SKM-1 (cell line): ENCODE data around the gene IL1RAPL1.

Source experiments
- DNase-seq: peaks from one replicate; lab custom pipeline; 2025; ENCODE audit not compliant: unreplicated experiment; lab: John Stamatoyannopoulos, UW

The IL1RAPL1 gene

DNA sequence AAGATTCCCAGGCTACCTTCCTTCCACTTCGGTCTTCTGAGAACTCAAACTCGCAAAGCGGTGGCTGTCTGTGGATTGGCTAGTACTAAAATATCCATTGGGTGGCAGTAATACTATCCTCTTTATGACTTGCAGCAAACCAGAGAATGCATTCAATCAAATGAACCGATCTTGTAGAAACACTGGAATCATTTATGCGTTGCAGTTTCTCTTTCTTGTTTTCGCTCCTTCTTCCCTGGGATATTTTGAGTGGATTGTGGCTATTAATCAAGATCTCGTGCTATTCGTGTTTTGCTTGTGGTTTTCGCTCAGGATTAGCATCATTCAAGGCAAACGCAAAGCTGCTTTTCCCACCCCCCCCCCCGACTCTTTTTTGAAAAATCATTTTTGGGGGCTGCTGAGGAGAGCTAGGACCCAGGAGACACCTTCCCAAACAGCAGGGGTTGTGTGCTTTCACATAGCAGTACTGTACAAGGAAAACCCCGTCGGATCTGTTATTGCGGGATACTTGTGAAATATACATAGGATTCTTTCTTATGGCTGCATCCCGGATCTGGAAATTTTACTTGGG, at the start of gene IL1RAPL1:
IL1RAPL1 (plus strand) TSS at position 466 of the 571 bp plus-strand sequence.
- no peak for DNase-seq

DNA sequence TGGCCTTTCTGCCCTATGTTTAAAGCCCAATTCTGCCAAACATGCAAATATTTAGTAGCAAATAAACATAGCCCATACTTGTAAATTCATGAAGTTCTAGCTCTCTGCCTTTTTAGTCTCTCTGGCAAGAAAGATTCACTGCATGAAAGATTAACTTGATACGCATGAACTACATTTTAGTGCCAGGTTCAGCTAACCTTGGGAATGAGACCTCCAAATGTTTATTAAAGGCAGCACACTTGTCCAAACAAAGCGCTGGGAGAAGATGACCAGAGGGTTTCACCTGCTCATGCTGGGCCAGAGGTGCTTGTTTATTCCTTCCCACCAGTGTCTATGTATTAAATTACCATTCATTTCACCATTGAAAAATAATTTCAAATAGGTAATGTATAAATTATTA, 44.5 kb upstream of the IL1RAPL1 start:
- no peak for DNase-seq

GRCh38 chrX:28549838-28550237, 37.4 kb upstream of the IL1RAPL1 start:
- no peak for DNase-seq

DNA sequence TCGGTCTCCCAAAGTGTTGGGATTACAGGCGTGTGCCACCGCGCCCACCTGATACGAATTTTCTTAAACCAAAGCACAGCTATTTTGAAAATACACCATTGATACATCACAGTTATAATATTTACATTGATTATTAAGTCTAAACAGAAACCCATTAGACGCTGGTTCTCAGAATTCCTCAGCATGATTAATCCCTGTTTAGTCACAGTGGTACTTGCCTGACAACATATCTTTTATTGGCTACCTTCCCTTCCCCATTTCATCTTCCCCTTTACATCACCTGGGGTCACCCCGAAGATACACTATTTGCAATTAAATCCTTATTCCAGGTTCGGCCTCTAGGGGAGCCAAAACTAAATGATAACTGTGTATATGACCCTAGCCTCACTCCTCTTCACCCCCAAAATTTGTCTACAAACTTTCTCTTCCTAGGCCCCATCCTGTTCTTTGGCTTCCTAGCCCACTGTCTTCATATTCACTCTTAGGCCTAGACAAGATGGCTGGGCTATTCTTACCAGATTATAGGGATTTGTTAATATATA, 36.8 kb upstream of the IL1RAPL1 start:
- no peak for DNase-seq

GRCh38 chrX:28552322-28552721, 34.9 kb upstream of the IL1RAPL1 start:
- DNase-seq = no peak

DNA sequence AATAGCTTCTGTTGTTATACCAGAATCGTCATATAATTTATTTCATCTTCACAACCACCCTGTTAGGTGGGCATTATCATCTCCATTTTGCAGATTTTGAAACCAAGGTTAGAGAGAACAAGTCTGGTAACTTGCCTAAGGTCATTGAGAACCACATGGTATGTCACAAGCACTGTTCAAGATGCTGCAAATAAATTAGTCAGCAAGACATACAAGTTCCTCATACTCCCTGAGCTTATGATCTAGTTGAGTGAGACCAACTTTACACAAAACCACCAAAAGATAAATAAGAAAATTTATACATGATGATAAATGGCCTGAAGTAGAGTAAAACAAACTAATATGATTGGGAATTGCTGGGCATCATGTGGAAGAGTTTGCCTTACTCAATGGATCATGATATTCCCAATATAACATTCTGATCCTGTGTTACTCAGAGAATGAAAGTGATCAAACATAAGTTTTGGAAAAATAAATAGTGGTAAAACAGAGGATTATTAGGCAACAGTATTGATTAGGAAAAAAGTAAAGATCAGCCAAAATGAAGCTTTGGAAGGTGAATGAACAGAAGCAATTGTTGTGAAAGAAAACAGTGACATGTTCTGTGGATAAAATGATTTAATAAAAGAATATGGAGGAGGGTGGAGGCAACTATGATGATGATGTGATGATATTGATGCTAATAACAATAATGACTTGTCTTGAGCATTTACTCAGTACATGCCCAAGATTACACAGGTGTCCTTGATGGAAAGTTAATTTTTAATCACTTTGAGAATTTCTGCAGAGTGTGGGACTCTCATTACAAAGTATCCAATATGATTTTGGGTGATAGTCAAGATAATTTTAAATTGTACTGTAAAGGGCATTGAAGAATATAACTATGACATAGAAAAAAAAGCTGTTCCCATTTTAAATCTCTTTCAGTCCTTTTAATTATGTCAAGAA, 34.1 kb upstream of the IL1RAPL1 start:
- DNase-seq = no peak

- DNase-seq = no peak
Measured at GRCh38 chrX:28576117-28576516, 11.1 kb upstream of the IL1RAPL1 start.

GRCh38 chrX:28581522-28581921, 5.7 kb upstream of the IL1RAPL1 start:
- no peak for DNase-seq

DNA sequence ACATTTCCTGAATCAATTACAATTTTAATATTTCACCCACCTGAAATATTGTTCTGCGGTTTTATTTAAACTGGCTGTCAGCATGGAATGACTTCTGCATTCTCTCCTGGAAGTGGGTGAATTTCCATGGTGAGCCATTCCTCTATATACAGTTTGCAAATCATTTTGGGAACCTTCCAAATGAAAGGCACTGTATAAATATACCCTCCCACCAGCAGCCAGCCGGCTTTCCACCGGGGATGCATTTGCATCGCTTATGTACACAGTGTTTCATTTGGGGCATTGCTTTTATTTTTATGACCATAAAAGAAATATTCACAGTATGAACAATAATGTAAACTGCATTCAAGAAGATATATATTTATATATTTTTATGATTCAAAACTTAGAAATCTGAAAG, 4.7 kb upstream of the IL1RAPL1 start:
- no peak for DNase-seq

- no peak for DNase-seq
Measured at GRCh38 chrX:28584025-28584424, 3.2 kb upstream of the IL1RAPL1 start.

- DNase-seq = no peak
Measured at GRCh38 chrX:28585767-28586166, 1.5 kb upstream of the IL1RAPL1 start.

DNA sequence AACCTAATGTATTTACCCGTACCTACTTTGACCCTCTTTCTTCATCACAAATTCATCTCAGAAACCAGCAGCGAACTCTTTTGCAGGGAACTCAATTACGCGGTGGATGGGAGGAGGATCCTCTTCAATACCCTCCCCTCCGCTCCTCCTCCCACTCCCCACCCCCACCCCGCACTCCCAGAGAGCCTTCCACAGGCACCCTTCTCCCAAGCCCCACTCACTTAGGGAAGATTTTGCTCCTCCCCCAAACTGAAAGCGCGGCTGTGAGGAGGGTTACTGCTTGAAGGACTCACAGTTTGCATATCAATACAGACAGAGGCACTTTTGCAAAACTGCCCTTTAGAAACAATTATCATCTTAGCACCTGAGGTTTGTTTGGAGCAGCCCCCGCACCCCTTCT, 960 bp upstream of the IL1RAPL1 start:
- no peak for DNase-seq

GRCh38 chrX:28589046-28589445, 1.8 kb downstream of the IL1RAPL1 start:
- no peak for DNase-seq

GRCh38 chrX:28590396-28590795, 3.1 kb downstream of the IL1RAPL1 start:
- no peak for DNase-seq

DNA sequence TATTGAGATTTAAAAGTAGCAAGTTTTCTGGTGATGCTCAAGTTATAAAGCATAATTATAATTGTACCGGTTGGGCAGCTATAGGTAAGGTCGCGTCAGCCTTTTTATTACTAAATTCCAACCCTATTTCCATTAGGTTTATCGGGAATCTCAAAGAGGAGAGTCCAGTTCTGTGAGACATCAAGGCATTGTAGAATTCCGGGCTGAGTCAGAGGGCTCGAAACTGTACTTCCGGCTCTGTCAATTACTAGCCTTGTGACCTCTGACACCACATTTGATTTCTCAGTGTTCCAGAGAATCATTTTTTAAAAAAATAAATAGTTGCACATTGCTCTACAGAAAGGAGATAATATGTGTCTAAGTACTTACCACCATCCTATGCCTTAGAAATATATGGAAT, 4.3 kb downstream of the IL1RAPL1 start:
- no peak for DNase-seq

- DNase-seq = no peak
Measured at GRCh38 chrX:28595346-28595745, 8.1 kb downstream of the IL1RAPL1 start.

DNA sequence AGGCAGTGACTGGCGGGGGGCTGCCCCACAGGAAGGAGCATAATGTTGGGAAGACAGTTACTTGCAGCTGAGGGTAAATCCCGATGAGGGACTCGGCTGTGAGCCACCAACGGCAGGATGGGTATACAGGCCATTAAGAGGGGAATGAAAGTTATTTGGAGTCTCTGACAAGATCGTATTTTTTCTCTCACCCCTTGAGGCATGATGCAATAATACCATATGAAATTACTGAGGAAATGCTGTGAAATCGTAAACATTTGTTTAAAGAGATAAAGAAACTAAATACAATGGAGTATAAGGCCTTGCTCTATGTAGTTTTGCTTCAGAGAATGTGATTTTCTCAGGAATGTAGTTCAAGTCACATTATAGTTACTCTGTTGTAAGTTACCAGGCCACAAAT, 12.7 kb downstream of the IL1RAPL1 start:
- no peak for DNase-seq

DNA sequence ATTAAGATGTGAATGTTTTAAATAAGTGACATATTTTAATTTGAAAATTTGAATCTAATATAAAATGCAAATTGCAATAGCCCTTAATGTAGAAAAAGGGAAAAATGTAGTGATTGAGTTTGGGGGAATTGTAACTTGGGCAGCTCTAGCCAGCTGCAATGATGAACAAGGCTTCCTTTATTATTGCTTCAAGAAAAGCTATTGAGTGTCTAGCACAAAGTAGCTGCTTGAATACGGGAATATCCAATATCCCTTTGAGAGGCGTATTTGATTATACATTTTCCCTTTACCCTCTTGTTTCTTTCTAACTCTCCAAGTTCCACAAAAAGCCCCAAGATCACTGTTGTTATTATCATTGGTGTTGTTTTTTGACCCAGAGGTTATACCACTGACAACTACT, 21.8 kb downstream of the IL1RAPL1 start:
- DNase-seq = no peak

DNA sequence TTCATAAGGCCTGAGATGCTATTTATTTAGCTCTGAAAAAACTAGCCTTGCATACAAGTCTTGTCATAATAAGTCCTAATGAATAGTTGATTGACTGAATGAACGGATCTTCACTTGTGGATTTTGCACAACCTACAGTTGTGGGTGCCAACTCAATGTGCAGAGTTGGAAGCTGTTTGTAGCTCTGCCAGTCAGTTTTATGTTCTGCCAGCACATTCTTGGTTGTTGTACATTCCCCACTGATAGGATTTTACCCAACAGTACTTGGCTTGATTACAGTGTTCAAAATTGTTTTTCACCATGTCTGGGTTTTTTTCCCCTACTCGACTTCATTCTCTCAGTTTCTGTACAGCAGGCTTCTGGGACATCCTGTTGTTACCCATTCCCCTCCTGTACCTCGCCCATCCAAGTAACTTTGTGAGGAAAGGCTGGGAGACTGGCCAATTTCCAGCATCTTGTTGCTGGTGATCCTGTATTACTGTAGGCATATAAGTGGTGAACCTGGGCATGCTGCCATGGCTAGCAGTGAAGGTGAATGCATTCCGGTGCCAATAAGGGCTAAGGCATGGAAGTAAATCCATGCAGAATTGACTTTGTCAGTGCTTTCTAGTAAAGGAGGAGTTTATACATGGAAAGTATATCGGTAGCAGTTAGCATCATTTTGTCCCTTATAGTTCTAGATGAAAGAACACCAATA, 22.8 kb downstream of the IL1RAPL1 start:
- DNase-seq = no peak

DNA sequence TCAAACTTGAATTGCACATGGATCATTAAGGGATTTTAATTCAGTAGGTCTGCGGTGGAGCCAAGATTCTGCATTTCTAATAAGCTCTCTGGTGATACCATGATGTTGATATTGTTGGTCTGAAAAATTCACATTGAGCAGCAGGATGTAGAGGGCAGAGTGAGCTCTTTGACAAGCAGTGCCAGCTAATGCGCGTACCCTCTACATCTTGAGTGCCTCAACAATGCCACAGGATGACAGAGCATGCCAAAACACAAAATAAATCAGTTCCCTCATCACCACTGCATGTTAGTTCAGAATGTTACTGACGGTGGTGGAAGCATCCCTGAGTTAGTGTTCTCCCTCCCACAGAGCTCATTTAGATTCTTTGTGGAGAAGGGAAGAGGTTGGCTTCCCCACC, 23.5 kb downstream of the IL1RAPL1 start:
- no peak for DNase-seq

DNA sequence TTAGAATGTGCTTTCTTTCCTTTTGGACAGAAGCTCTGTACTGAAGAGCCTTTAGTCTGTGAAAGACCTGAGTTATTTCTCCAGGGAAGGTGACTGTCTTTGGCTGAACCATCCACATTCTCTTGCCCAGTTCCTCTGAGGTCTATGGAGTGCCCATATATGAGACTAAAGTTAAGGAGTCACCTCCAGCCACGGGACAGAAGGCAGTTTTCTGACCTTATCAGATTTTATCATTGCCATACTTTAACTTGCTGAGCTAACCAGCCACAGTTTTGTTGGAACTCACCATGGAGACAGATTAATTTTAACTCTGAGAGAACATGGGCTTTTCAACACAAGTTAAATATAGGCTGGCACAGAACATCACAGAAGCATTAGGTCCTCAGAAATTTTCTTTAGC, 26.3 kb downstream of the IL1RAPL1 start:
- DNase-seq = no peak

DNA sequence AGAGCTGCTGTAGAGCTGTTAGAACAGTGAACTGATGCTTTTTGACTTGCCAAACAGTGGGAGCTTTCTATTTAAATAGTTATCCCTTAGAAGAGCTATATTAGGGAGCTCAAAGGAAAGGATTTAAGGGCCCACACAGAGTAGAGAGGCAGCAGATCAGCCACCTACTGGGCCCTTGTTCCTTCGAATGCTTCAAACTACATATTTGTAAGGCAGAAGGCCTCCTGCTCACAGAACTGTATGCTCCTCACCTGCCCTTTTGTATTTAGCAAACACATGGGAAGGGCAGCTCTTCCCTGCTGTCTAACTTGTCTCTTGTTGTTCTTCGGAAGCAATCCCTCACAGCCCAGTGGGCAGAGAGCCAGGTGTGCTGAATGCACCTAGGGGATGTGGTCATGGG, 38.0 kb downstream of the IL1RAPL1 start:
- DNase-seq = no peak
